ENCODE results near the gene LCN15. TPM values are rescaled to one million over a fixed set of nuclear protein-coding genes. Genes with fewer than 3 reads are reported as not detected.

Gene LCN15
- total RNA-seq, 1 donor from 2014 or later = not detected

- Mint-ChIP-seq H3K9me3 (ENCODE audit: unreplicated experiment) (no peaks in the 10 kb centered on the region), H3K4me3 (ENCODE audit: unreplicated experiment) (peak overlapping the region; percentile 80), H3K36me3 (ENCODE audit: unreplicated experiment) (peaks cover 3% of the 10 kb centered on the region), H3K27me3 (ENCODE audit: unreplicated experiment) (peaks cover 6% of the 10 kb centered on the region), H3K27ac (ENCODE audit: unreplicated experiment) (no peak overlapping the region), H3K4me1 (ENCODE audit: unreplicated experiment) (peaks cover 28% of the 10 kb centered on the region)
- DNase-seq (ENCODE audit: extremely low spot score, unreplicated experiment) = no peak
- no peak for TF ChIP-seq CTCF (IDR thresholded peaks at IDR 0.05)
Measured at GRCh38 chr9:136806631-136807201, 42.4 kb upstream of the LCN15 start.

GRCh38 chr9:136806067-136806466, 41.7 kb upstream of the LCN15 start:
- Mint-ChIP-seq H3K4me3 (ENCODE audit: unreplicated experiment) (no peak overlapping the region), H3K4me1 (ENCODE audit: unreplicated experiment) (peaks cover 30% of the 10 kb centered on the region), H3K27ac (ENCODE audit: unreplicated experiment) (no peak overlapping the region), H3K9me3 (ENCODE audit: unreplicated experiment) (no peaks in the 10 kb centered on the region), H3K36me3 (ENCODE audit: unreplicated experiment) (peaks cover 3% of the 10 kb centered on the region), H3K27me3 (ENCODE audit: unreplicated experiment) (peaks cover 9% of the 10 kb centered on the region)
- DNase-seq (ENCODE audit: extremely low spot score, unreplicated experiment) = no peak
- TF ChIP-seq CTCF (IDR thresholded peaks at IDR 0.05) = no peak

- Mint-ChIP-seq H3K4me3 (ENCODE audit: unreplicated experiment) (no peak overlapping the region), H3K36me3 (ENCODE audit: unreplicated experiment) (no peaks in the 10 kb centered on the region), H3K4me1 (ENCODE audit: unreplicated experiment) (peaks cover 34% of the 10 kb centered on the region), H3K27me3 (ENCODE audit: unreplicated experiment) (peaks cover 13% of the 10 kb centered on the region), H3K27ac (ENCODE audit: unreplicated experiment) (no peak overlapping the region), H3K9me3 (ENCODE audit: unreplicated experiment) (no peaks in the 10 kb centered on the region)
- TF ChIP-seq CTCF (IDR thresholded peaks at IDR 0.05) = no peak
- no peak for DNase-seq (ENCODE audit: extremely low spot score, unreplicated experiment)
Measured at GRCh38 chr9:136805207-136805740, 41.0 kb upstream of the LCN15 start.

- TF ChIP-seq CTCF (IDR thresholded peaks at IDR 0.05) = no peak
- Mint-ChIP-seq H3K27ac (ENCODE audit: unreplicated experiment) (no peak overlapping the region), H3K36me3 (ENCODE audit: unreplicated experiment) (no peaks in the 10 kb centered on the region), H3K4me3 (ENCODE audit: unreplicated experiment) (no peak overlapping the region), H3K27me3 (ENCODE audit: unreplicated experiment) (peaks cover 13% of the 10 kb centered on the region), H3K9me3 (ENCODE audit: unreplicated experiment) (no peaks in the 10 kb centered on the region), H3K4me1 (ENCODE audit: unreplicated experiment) (peaks cover 30% of the 10 kb centered on the region)
- no peak for DNase-seq (ENCODE audit: extremely low spot score, unreplicated experiment)
Measured at GRCh38 chr9:136804509-136805206, 40.3 kb upstream of the LCN15 start.
